GM21737 (cell line): ENCODE measurements around the gene DNAAF2.
"Not testable (repeated sequence)": the region's sequence is repeated elsewhere in the genome, so short reads cannot be mapped to it uniquely, and the experiment has no call there.

ENCODE experiments used
- ATAC-seq: cut with Tn5 transposase; IDR thresholded peaks from one replicate; pipeline ENCODE4 v1.9.1; 2021; ENCODE audit warnings: mild to moderate bottlenecking, moderate library complexity; ENCODE audit not compliant: unreplicated experiment

The DNAAF2 gene

DNA sequence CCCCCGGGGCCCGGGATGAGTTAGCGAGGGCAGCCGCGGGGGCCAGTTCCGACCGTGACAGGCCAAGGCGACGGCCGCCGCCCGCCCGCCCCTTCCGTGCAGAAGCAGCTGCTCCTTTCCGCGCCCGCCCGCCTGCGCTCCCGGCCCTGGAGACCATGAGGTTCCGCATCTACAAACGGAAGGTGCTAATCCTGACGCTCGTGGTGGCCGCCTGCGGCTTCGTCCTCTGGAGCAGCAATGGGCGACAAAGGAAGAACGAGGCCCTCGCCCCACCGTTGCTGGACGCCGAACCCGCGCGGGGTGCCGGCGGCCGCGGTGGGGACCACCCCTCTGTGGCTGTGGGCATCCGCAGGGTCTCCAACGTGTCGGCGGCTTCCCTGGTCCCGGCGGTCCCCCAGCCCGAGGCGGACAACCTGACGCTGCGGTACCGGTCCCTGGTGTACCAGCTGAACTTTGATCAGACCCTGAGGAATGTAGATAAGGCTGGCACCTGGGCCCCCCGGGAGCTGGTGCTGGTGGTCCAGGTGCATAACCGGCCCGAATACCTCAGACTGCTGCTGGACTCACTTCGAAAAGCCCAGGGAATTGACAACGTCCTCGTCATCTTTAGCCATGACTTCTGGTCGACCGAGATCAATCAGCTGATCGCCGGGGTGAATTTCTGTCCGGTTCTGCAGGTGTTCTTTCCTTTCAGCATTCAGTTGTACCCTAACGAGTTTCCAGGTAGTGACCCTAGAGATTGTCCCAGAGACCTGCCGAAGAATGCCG is 13.7 kb downstream of the DNAAF2 start:
- peak; percentile 30 for ATAC-seq

DNA sequence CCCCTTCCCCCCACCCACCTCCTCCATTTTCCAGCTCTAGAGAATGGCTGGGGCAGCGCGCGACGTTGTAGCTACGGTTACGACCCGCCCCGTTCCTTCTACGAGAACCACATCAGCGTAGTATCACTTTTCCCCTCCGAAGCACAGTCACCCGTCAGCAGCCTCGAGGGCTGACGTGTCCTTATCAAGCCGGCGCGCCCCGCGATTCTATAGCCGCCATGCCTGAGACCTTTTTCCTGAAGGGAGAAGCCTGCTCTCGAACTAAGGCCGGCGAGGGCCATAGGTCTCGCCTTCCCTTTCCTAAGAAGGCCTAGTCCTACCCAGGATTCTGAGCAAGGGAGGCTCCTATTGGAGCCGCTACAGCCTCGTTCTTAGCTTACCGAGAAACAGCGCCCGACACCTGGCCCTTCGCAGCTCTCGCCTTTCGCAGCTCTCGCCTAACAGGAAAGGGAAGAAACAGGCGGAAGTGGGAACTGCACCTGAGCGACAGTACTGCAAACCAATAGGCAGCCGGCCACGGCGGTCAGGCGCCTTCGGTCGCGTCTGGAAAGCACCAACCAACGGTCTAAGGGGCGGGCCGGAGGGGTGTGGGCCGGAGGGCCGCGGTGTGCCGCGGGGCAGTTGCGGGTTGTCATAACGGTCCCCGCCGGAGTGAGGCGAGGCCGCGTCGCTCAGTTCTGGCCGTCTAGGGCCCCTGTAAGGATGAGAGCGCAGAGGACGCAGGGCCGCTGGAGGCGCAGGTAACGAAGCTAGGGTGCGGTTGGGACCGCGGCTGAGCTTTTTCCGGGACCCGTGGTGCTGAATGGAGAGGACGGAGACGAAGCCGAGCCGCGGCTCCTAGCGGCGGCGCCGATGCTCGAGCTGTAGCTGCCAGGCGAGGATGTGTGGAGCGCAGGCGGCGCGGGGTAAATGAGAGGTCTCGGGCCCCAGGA is 14.6 kb downstream of the DNAAF2 start, which contains the start of the genes MGAT2 and RPL36AL:
MGAT2 (plus strand) TSS at position 618 of the 932 bp plus-strand sequence. CDS start 470 bp downstream, outside the sequence.
RPL36AL (minus strand) TSS at position 445 of the 932 bp plus-strand sequence. CDS start 1,522 bp downstream, outside the sequence.
- ATAC-seq = peak; percentile 97

DNA sequence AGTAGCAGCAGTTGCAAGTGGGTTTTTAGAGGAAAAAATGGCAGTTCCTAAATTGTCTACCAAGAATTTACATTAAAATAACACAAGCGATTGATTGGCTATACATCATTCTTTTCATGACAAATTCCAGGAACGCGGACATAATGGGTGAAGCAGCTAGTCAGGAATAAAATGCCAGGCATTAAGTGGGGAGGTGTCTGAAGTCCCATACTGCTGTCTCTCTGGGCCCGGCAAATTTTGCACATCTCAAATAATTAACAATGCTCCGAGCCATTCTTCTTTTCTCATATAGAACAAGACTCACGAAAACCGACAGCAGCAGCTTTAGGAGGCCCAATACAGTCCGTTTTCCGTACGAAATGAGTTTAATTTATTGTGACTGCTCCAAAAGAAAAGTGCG is 15.3 kb downstream of the DNAAF2 start:
- no peak for ATAC-seq

DNA sequence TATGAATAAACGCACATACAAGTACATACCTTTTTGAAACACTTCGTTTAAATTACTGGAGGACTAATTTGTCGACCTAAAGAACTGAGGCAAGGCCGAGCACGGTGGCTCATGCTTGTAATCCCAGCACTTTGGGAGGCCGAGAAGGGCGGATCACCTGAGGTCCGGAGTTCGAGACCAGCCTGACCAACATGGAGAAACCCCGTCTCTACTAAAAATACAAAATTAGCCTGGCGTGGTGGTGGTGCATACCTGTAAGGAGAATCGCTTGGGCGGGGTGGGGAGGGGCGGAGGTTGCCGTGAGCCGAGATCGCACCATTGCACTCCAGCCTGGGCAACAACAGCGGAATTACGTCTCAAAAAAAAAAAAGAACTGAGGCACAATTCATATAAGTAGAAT is 15.8 kb downstream of the DNAAF2 start:
- not testable (repeated sequence) for ATAC-seq

DNA sequence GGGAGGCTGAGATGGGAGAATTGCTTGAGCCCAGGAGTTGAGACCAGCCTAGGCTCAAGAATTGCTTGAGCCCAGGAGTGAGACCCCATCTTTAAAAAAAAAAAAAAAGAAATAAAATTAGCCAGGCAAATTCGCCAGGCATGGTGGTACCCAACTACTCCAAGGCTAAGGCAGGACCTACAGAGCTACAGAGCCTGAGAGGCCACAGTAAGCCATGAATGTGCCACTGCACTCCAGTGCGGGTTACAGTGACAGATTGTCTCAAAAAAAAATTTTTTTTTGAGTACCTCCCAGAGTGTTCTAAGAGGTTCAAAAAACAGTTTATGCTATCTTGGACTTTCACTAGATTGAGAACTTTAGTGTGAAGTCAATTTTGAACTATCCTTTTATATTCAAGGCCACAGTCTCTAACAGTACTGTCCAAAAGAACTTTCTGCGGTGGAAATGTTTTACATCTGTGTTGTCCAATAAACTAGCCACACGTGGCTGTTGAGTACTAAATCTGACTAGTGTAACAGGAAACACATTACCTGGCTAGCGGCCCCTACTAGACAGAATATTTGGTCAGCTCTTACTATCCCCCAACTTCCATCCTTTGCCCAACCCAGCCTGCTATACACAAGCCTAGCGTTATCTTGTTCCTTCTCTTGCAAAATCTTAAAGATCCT is 17.1 kb downstream of the DNAAF2 start:
- no peak for ATAC-seq

DNA sequence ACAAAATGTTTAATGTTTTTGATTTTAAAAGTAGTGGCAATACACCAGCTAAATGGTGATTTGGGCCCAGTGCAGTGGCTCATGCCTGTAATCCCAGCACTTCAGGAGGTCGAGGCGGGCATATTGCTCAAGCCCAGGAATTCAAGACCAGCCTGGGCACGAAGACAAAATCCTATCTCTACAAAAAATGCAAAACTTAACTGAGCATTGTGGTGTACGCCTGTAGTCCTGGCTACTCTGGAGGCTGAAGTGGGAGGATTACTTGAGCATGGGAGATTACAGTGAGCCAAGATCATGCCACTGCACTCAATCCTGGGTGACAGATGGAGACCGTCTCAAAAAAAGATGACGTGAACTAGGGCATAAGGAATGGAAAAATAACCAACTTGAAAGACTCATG is 19.3 kb downstream of the DNAAF2 start:
- ATAC-seq = no peak

DNA sequence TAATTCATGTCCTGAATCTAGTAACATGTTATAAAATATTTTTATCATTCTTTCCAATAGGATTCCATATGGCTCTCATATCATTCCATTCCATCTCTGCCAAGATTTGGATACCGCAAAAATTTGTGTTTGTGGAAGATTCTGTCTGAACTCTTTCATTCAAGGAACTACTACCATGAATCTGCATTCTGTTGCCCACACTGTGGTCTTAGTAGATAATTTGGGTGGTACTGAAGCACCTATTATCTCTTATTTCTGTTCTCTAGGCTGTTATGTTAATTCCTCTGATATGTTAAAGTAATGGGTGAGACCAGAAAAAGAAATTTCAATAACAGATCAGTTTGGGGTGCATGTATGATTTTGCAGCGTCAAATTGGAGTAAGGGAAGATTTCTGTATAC is 20.8 kb downstream of the DNAAF2 start:
- no peak for ATAC-seq

DNA sequence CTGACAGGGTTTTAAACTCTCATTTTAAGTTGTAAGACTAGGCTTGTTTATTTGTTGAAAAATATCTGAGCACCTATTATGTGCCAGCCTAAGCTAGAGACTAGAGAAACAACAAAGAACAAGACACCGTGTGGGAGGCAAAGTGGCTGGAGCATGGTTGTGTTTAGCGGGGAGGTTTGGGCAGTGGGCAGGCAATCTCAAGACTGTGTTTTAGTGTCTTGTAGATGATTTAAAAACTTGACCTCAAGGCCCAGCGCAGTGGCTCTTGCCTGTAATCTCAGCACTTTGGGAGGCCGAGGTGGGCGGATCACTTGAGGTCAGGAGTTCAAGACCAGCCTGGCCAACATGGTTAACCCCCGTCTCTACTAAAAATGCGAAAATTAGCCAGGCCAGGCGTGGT is 22.4 kb downstream of the DNAAF2 start:
- ATAC-seq = no peak

DNA sequence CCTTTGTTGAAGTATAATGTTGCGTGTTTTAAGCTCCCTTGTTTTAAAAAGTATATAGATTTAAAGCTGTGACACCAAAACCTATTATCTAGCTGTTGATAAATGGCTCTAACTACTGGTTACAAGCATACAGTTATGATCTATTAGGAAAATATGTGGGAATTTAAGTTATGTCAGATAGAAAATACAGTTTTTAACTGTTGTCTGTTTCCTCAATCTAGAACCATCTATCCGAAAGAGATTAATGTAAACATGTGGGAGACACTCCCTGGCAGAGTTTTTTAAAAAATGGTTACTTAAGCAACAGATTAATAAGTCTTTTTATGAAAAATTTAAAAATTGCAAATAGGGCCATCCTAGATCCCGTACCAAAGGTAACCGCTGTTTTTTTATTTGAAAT is 22.8 kb downstream of the DNAAF2 start:
- no peak for ATAC-seq

DNA sequence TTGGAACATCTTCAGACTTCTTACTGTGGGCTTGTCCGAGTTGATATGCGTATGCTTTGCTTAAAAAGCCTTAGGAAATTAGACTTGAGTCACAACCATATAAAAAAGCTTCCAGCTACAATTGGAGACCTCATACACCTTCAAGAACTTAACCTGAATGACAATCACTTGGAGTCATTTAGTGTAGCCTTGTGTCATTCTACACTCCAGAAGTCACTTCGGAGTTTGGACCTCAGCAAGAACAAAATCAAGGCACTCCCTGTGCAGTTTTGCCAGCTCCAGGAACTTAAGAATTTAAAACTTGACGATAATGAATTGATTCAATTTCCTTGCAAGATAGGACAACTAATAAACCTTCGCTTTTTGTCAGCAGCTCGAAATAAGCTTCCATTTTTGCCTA is 27.5 kb downstream of the DNAAF2 start:
- ATAC-seq = no peak

DNA sequence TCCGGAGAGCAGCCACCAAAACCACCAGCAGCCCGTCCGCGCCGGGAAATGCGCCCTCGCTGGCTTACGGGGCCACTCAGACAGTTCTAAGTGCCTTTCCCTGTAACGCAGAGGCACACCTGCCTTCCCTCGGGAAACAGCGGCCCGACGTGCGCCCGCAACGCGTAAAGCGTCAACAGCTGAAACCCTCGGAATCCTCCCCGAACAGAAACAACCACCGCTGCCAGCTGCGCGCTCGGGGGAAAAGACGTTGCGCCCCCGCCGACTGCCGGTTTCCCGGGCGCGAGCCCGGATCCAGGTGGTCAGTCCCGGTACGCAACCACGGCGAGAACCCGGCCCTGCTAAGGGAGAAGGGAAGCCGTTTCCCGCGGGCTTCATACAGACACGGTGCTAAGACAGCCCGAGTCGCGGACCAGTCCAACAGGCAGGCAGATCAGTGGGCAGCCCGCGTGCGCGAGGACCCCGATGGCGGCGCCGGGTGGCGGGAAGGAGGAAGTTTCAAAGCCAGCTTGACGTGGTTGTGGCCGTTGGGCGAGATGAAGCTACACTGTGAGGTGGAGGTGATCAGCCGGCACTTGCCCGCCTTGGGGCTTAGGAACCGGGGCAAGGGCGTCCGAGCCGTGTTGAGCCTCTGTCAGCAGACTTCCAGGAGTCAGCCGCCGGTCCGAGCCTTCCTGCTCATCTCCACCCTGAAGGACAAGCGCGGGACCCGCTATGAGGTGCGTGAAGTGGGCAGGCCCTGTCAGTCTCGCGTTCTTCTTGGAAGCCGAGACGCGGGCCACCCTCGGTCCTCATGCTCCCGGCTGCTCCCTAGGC is 36.4 kb downstream of the DNAAF2 start, which contains the start of gene LRR1:
LRR1 (plus strand) TSS at position 456 of the 816 bp plus-strand sequence; CDS start at position 537, 81 bp downstream.
- ATAC-seq = peak; percentile 48

DNA sequence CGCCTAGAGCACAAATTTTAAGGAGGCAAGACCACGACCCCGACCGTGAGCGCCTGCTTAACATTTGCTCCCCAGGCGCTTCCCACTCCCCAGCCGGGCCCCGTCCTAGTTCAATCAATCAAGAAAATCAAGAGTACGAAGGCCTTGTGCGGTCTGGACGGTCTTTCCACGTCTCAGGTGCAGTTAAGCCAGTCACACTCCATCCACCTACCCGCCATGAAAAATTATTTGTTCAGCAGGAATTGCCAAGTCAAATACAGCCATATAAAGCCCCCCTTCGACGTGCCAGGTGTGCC is 36.9 kb downstream of the DNAAF2 start:
- no peak for ATAC-seq

DNA sequence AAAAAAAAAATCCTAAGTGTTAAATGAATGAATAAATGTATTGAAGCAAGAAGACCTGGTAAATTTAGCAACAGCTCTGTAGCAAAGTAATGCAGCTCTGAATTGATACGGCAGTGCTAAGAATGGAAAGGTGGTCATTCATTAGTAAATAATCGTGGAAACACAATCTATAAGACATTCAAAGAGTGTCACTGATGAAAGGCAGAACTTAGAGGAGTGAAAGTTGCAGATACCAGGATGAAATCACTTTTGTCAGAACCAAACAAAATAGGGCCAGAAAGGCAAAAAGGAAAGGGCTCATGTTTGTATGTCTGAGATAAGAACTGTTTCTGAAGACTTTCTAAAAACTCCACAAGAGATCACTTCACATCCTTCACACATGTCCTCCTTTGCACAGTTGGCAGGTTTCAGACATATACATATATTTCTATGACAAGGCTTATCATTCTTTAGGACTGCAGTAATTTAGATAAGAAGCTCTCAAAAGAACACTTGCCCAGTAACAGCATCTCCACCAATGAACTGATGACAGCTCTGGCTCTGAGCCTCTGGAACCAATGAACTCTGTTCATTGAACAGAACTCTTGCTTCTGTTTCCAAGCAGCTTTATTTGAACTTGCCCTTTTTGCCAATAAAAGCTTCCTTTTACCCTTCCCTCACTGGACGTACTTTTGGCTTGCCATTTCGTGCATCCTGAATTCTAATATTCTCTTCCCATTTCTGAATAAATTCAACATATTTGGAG is 40.5 kb downstream of the DNAAF2 start:
- no peak for ATAC-seq

DNA sequence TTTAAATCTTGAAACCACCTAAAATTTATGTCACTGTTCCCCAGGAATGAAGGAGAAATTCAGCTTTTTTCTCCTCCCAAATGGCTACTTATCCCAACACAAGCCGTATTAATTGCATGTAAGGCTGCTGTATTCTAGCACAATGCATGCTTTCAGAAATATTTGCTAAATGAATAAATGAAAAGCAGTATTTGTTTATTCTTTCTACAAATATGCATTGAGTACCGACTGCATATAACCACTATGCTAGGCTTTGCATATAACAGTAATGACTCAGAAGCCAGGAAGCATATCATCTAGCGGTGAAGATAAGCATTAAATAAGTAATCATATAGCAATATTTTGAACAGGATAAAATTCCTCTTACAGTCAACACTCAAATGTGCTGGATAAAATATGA is 42.0 kb downstream of the DNAAF2 start:
- no peak for ATAC-seq

DNA sequence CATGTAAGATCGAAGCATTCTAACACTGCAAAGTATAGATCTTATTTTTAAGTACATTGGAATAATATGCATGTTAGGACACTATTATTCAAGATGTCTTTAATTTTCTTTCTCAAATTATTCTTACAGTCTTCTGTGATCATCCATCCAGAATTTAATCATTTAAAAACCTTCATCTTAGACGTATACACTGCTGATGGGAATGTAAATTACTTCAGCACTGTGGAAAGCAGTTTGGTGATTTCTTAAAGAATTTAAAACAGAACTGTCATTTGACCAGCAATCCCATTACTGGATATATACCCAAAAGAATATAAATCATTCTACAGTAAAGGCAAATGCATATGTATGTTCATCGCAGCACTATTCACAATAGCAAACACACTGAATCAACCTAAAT is 45.7 kb downstream of the DNAAF2 start:
- ATAC-seq = no peak

DNA sequence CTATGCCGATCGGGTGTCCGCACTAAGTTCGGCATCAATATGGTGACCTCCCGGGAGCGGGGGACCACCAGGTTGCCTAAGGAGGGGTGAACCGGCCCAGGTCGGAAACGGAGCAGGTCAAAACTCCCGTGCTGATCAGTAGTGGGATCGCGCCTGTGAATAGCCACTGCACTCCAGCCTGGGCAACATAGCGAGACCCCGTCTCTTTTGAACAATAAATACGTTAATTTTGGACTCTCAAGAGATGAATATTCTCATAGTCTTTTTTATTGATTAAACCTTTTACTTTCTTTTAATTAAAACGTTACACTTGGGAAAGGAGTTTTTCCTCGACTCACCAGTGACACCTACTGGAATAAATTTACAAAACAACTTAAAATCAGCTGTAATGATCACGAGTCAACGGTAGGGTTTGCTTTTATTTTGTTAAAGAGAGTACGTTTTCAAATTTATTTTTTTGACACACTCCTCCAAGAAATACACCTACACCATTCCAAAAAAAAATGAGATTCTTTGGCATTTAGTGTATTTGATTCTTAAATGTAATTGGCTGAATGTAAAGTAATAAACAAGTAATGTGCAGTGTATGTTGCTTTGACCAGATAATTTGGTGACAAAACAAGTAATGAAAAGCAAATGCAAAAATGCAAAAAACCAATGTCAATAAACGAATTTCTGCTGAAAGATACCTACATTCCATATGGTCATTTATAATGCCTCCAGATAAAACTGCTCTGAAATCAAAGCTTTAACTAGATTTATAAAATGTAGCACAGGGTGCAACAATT is 48.2 kb downstream of the DNAAF2 start:
- ATAC-seq = peak; percentile 29

DNA sequence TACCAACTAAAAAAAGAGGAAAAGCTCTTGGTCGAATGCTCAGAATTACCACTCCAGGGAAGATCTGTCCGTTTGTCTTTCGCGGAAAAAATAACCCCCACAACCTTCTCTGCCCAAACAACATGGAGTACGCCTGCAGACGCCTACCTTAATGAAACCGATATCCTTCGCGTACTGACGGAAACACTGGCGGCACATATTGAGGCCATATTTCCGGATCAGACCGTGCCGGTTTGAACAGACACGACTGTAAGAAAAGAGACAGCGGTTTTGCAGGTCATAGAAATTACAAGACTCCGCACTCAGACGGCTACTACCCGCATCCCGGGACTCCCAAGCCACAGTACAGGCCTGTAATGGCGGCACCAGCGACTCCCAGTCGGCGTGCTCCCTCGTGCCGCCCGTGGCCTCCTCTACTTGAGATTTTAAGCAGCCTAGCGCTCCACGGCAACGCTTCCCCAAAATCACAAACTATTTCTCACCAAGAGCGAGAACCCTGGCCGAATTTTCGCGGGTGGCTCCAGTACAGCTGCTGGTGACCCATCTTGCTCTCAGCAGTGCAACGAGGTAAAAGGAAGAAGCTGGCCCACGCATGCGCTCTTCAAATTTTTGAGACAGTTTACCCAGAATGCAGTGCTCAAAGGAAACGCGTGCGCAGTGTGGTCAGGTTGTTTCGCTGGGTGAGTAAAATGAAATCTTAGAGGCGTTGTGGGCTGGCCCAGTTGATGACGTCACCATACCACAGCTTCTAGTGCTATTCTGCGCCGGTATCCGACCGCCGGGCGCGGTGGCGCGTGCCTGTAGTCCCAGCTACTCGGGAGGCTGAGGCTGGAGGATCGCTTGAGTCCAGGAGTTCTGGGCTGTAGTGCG is 49.0 kb downstream of the DNAAF2 start, which contains the start of gene RPS29:
RPS29 (minus strand) TSS at position 578 of the 870 bp plus-strand sequence; CDS start at position 544, 34 bp downstream.
- peak; percentile 89 for ATAC-seq
